ENCODE data around the gene PDGFB. TPM values are rescaled to one million over a fixed set of nuclear protein-coding genes. Genes with fewer than 3 reads are reported as not detected.

PDGFB gene
- total RNA-seq, 1 donor from 2014 or later: 53.4 TPM

DNA sequence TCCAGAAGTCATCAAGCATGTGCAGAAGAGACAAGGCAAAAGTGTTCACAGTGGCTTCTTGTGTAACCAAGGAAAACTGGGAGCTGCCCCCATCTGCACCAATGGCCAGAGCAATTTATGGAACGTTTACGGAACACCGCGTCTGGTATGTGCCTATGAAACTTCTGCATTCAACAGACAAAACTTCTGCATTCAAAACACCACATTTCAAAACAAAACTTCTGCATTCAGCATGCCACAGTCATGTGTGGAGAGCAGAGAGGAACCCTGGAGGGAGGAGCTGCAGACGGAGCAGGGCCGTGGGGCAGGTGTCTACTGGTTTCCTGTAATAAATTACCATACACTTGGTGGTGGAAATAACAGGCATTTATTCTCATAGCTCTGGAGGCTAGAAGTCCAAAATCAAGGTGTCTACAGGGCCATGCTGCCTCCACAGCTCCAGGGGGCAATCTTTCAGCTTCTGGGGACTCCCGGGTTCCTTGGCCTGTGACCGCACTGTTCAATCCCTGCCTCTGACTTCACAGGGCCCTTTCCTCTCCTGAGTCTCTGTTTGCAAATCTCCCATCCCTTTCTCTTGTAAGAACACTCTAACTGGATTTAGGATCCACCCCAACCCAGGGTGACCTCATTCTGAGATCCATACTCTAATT, 42.4 kb upstream of the PDGFB start:
- Mint-ChIP-seq H3K9me3 (ENCODE audit: unreplicated experiment) (no peaks in the 10 kb centered on the region), H3K4me1 (ENCODE audit: unreplicated experiment) (peaks cover 14% of the 10 kb centered on the region), H3K36me3 (ENCODE audit: low read depth, unreplicated experiment) (no peaks in the 10 kb centered on the region), H3K27me3 (ENCODE audit: unreplicated experiment) (peaks cover 2% of the 10 kb centered on the region), H3K4me3 (ENCODE audit: unreplicated experiment) (no peak overlapping the region), H3K27ac (ENCODE audit: unreplicated experiment) (no peak overlapping the region)
- TF ChIP-seq, protein P1, sequence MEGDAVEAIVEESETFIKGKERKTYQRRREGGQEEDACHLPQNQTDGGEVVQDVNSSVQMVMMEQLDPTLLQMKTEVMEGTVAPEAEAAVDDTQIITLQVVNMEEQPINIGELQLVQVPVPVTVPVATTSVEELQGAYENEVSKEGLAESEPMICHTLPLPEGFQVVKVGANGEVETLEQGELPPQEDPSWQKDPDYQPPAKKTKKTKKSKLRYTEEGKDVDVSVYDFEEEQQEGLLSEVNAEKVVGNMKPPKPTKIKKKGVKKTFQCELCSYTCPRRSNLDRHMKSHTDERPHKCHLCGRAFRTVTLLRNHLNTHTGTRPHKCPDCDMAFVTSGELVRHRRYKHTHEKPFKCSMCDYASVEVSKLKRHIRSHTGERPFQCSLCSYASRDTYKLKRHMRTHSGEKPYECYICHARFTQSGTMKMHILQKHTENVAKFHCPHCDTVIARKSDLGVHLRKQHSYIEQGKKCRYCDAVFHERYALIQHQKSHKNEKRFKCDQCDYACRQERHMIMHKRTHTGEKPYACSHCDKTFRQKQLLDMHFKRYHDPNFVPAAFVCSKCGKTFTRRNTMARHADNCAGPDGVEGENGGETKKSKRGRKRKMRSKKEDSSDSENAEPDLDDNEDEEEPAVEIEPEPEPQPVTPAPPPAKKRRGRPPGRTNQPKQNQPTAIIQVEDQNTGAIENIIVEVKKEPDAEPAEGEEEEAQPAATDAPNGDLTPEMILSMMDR (IDR thresholded peaks at IDR 0.05; ENCODE audit: unreplicated experiment): no peak
- DNase-seq (ENCODE audit: low spot score): no peak

DNA sequence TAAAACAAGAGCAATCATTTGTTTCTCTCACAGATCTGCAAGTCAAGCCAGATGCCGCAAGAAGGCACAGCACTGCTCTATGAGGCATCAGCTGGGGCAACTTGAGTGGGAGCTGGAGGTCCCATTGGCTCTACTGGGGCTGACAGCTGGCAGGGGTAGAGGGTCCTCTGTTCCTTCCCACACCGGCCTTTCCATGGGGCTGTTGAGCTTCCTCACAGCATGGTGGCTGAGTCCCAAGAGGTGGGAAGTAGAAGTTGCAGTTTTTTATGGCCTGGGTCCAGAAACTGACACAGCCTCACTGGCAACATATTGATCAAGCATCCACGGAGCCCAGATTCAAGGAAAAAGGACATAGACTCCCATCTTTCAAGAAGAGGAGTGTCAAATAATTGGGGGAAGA, 40.2 kb upstream of the PDGFB start:
- H3K36me3 Mint-ChIP-seq (ENCODE audit: low read depth, unreplicated experiment): no peaks in the 10 kb centered on the region
- peaks cover 2% of the 10 kb centered on the region for H3K27me3 Mint-ChIP-seq (ENCODE audit: unreplicated experiment)
- TF ChIP-seq, protein P1 (IDR thresholded peaks at IDR 0.05; ENCODE audit: unreplicated experiment): no peak
- no peak for DNase-seq (ENCODE audit: low spot score)
- H3K4me3 Mint-ChIP-seq (ENCODE audit: unreplicated experiment): no peak overlapping the region
- peaks cover 23% of the 10 kb centered on the region for H3K4me1 Mint-ChIP-seq (ENCODE audit: unreplicated experiment)
- no peaks in the 10 kb centered on the region for H3K9me3 Mint-ChIP-seq (ENCODE audit: unreplicated experiment)
- no peak overlapping the region for H3K27ac Mint-ChIP-seq (ENCODE audit: unreplicated experiment)

DNA sequence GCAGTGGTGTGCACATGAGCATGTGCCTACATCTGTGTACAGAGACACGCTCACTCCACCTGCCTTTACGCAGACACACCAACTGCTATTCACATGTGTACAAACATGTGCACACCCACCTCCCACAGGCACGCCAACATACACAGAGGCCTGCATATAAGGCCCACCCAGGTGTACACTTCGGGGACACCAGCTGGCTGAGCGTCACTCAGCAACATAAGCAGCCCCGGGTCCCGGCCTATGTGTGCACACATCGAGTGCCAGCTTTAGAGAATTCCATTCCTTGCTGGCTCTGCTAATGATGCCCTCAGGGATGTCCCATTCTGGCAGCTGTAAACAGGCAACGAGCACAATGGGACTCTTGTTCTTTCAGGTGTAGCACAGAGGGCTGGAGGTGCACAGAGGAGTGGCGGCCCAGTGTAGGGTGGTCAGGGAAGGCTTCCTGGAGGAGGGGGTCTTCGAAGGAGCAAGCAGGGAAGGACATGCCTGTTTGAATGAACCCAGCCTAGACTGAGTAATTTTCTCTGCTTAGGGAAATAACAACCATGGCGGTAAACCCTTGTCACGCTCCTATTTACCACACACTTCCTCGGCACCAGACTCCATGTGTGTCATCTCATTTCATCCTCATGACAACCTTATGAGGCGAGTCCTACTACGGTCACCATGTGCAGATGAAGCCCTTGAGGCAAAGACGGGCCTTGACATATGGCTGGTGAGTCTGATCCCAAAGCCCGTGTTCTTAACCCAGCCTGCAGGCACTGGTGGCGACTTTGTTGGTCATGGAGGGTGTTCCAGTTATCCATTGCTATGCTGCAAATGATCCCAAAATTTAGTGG, 39.6 kb upstream of the PDGFB start:
- no peak overlapping the region for H3K4me3 Mint-ChIP-seq (ENCODE audit: unreplicated experiment)
- TF ChIP-seq, protein P1 (IDR thresholded peaks at IDR 0.05; ENCODE audit: unreplicated experiment): no peak
- DNase-seq (ENCODE audit: low spot score): no peak
- H3K4me1 Mint-ChIP-seq (ENCODE audit: unreplicated experiment): peaks cover 29% of the 10 kb centered on the region
- H3K27ac Mint-ChIP-seq (ENCODE audit: unreplicated experiment): peak overlapping the region; percentile 72
- no peaks in the 10 kb centered on the region for H3K9me3 Mint-ChIP-seq (ENCODE audit: unreplicated experiment)
- H3K27me3 Mint-ChIP-seq (ENCODE audit: unreplicated experiment): no peaks in the 10 kb centered on the region
- no peaks in the 10 kb centered on the region for H3K36me3 Mint-ChIP-seq (ENCODE audit: low read depth, unreplicated experiment)

DNA sequence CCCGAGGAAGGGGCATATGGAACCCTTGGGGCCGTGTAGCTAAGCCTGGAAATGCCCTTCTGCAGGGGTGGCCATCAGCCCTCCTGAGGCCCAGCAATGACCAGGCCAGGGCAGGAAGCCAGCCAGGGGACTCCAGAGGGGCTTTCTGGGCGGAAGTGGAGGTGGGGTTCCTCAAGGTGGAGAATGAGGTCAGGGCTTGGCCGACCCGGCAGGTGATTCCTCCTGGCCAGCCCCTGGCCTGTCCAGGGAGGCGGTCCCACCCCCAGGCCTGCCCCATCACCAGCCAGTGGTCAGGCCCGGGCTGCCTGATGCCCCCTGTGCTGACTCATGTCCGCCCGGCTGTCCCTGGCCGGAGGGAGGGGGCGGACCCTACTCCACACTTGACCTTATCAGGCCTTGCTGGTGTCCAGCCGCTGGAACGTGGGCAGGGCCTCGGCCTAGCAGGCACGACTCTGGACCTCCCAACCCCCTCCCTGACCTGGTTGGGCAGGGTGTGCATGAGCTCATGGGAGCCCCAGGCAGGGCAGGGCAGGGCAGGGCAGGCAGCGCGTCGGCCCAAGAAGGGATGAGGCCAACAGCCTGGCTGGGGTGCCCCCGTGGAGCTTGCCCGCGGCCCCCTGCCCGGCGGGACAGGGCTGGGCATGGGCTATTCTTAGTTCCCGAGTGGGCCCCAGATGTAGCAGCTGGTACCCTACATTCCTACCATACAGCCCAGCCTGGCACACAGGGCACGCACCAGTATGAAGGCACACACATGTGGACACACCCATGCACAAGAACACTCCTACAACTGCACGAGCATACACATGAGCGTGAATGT, 38.8 kb upstream of the PDGFB start:
- no peaks in the 10 kb centered on the region for H3K27me3 Mint-ChIP-seq (ENCODE audit: unreplicated experiment)
- H3K27ac Mint-ChIP-seq (ENCODE audit: unreplicated experiment): no peak overlapping the region
- TF ChIP-seq, protein P1 (IDR thresholded peaks at IDR 0.05; ENCODE audit: unreplicated experiment): no peak
- no peak for DNase-seq (ENCODE audit: low spot score)
- no peaks in the 10 kb centered on the region for H3K36me3 Mint-ChIP-seq (ENCODE audit: low read depth, unreplicated experiment)
- no peak overlapping the region for H3K4me3 Mint-ChIP-seq (ENCODE audit: unreplicated experiment)
- H3K4me1 Mint-ChIP-seq (ENCODE audit: unreplicated experiment): peaks cover 37% of the 10 kb centered on the region
- no peaks in the 10 kb centered on the region for H3K9me3 Mint-ChIP-seq (ENCODE audit: unreplicated experiment)
